Left lobe of liver (tissue), 2 donors: ENCODE results near the gene SLC44A5. TPM values are rescaled to one million over a fixed set of nuclear protein-coding genes. Genes with fewer than 3 reads are reported as not detected.
"Not testable (repeated sequence)": the region's sequence is repeated elsewhere in the genome, so short reads cannot be mapped to it uniquely, and the experiment has no call there.

Source experiments
- ATAC-seq: fragments of 200-7000 bp; cut with Tn5 transposase; one replicate; pipeline ENCODE4 v1.9.1; 2020; ENCODE audit warnings: mild to moderate bottlenecking, moderate library complexity
- DNase-seq: peaks from one replicate; pipeline ENCODE4 v3.0.0-alpha.2; 2020; ENCODE audit warnings: low spot score
- total RNA-seq: library from RNA; stranded (reverse); gene quantifications from one replicate; pipeline ENCODE4 v1.2.1, GENCODE V29; 2021
- donor health status: DM: no; HTN: no; CAD: no; lungs with moderate emphysema.
- donor health status: DM: no; HTN: yes; CAD: no.

Gene SLC44A5
- total RNA-seq, 1 donor from 2014 or later, result 0.33 TPM

DNA sequence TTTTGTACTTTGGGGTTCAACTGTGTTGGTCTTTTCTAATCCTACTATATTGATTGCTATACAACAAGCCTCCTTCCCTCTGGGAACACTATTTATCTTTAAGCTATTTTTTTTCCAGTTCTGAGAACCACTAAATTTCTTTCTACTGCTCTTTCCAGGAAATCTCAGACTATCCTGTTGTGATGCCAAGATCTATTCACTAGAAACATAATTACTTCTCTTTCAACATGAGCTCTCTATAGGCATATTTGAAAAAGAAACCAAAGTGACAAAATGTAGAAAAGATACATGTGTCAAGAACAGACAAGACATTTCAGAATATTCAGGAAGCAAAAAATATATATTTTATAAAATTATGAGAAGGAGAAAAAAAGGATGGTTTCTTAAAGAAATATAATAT lies 82.9 kb downstream of the SLC44A5 start:
- DNase-seq, result no peak
- ATAC-seq, result no peak

DNA sequence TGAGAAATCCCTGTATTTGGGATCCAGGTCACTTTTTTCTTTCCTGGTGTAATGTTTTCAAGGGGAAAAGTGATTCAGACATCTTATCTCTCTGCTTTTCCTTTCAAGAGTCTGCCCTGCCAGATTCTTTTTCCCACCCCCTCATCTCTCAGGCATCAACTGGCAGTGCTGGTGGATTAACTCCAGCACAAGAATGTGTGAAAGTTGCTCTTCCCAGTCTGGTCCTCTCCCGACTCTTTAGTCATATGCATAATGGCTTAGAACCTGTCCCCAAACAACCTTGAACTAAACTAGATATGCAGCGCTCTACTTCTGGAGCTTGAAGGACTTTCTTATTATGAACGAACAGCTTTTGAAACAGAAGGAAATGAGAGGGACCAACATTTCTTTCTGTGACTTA lies 88.5 kb downstream of the SLC44A5 start:
- DNase-seq (no peak), ATAC-seq (no peak)

DNA sequence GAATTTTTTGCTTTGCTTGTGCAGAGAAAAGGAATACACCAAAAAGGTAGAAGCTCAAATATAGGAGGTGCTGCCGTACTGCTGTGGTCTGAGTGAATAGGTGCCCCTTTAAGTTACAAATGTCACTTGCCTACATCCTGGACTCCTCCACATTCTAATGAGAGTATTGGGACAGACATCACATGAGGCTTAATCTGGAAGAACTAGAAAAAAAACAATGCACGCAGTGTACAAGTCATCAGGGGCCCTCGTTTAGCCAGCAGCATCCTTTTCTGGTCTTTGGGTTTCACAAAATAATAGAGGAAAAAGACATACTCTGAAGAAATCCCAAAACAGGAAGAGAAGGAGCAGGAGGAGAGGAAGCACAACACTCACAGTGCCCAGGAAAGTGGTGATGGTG lies 89.3 kb downstream of the SLC44A5 start:
- DNase-seq, result no peak
- ATAC-seq, result no peak

DNA sequence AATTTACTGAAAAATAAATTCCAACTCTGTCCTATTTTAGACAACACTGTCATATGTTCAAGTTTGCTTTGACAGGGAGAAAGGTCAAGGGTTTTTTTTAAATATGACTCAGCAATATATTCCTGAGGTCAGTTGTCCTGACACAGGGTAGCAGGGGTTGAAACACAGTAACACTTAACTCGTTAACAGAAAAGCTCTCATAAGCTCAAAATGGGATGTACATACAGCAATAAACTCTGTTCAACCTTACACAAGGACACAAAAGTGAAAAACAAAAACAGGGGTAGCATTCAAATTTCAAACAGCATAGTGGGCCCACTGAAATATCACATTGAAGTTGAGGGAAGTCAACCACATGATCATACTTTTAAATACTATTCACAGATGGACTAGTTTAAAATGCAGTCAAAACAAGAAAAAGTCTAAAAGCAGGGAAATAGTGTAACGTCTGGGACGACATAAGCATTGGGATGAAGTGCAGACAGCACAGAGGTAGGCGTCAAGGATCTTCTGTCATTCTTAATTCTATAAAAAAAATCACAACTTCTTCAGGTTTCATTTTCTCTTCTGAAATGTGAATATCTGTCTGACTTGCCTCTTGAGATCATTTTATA lies 89.9 kb downstream of the SLC44A5 start:
- ATAC-seq (peak; percentile 88), DNase-seq (no peak)

DNA sequence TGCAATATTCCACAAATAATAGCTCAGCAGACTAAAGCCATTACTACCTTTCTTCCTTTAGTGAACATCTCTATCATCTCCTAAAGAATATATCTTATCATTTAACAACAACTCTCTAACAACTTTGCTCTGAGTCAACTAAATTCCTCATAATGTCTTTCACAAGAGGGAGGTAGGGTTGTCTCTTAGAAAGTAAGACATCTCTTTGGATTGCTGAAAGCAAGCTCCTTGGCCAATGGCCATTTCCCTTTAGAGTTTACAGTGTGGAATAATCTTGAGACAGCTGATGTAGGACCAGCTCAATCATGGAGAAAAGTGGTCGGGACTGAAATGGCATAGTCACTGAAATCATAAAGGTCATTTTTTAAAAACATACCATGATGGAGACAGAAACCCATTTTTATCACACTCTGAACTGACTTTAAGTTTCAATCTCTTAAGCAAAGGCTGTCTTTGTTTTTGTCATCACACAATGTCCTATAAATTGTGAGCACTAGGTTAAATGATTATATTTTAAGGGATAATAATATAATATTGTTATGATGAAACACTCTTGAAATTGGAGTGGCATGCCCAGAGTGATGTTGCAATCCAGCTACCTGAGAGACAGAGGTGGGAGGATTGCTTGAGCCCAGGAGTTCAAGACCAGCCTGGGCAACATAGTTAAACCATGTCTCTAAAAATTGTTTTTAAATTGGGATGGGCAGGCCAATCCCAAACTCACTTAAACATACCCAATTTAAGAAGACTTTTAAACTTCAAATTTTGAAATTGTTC lies 91.1 kb downstream of the SLC44A5 start:
- DNase-seq (no peak), ATAC-seq (no peak)

DNA sequence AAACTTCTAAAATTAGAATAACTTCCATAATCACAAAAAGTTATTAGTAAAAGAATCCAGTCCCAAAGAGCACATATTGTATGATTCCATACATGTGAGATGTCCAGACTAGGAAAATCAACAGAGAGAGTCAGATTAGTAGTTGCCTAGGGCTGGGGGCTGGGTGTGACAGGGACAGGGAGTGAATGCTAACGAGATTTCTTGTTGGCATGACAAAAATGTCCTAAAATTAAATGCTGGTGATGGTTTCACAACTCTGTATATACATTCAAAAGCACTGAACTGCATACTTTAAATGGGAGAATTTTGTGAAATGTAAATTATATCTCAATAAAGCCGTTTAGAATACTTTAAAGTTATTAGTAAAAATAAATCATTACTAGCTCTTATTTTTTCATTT lies 92.2 kb downstream of the SLC44A5 start:
- no peak for DNase-seq
- ATAC-seq, result no peak

DNA sequence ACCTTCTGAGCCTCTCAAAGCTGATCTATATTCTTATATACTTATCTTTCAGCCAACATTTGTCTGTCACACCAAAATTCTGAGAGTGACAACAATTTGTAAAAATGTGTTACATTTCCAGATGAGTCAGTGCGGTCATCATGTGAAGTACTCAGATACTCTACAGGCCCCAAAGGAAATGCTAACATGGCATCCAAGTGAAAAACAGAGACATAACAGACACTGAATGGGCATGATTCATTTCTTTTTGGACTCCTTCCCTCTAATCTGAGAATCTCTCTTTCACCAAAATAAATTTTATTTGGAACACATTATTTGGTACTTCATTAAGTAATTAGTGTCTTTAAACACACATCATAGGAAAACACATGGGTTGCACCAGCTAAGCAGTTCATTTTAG lies 96.6 kb downstream of the SLC44A5 start:
- DNase-seq (no peak), ATAC-seq (no peak)

DNA sequence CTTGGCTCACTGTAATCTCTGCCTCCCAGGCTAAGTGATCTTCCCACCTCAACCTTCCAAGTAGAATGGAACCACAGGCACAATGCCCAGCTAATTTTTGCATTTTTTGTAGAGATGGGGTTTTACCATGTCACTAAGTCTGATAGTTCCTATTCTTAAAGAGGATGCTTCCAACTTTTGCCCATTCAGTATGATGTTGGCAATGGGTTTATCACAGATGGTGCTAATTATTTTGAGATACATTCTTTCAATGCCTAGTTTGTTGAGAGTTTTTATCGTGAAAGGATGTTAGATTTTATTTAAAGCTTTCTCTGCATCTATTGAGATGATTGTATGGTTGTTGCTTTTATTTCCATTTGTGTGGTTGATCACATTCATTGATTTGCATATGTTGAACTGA lies 103.9 kb downstream of the SLC44A5 start:
- DNase-seq, result no peak
- no peak for ATAC-seq

DNA sequence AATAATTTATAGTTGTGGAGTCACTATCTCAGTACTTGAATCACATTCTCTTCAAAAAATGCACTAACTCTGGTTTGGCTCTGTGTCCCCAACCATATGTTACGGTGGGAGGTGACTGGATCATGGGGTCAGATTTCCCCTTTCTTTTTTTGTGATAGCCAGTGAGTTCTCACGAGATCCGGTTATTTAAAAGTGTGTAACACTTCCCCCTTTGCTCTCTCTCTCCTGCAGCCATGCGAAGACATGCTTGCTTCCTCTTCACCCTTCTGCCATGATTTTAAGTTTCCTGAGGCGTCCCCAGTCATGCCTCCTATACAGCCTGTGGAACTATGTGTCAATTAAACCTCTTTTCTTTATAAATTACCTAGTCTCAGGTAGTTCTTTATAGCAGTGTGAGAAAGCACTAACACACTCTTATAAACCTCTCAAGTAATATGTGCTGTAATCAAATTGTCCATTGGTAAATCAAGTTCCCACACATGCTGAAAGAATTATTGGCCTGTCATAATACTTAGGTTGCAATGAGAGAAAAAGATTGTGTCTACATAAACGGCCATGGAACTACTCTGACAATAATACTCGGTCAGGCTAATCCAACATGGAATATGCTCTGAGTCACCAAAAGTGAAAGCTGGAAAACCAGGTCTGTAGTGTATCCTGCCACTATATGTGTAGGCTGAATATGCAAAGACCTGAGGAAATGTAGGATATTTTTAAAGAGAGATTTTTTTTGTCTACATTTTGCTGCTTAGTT lies 107.5 kb downstream of the SLC44A5 start:
- ATAC-seq (no peak), DNase-seq (no peak)

DNA sequence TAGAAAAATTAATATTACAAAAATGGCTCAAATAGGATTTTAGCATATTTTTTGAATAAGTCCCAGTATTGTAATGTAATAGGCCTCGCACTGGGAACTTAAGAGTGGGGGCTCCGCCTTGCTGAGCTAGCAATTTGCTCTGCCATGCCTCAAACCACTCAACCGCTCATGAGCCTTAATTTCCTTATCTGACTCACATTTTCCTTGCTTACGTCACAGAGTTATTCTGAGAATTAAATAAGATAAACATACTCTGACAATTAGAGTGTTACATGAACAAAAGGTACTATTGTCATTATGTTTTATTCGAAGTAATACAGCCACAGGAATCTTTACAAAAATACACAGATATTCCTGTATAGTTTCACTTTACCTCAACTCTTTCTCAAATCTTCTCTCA lies 108.1 kb downstream of the SLC44A5 start:
- DNase-seq (no peak), ATAC-seq (no peak)

DNA sequence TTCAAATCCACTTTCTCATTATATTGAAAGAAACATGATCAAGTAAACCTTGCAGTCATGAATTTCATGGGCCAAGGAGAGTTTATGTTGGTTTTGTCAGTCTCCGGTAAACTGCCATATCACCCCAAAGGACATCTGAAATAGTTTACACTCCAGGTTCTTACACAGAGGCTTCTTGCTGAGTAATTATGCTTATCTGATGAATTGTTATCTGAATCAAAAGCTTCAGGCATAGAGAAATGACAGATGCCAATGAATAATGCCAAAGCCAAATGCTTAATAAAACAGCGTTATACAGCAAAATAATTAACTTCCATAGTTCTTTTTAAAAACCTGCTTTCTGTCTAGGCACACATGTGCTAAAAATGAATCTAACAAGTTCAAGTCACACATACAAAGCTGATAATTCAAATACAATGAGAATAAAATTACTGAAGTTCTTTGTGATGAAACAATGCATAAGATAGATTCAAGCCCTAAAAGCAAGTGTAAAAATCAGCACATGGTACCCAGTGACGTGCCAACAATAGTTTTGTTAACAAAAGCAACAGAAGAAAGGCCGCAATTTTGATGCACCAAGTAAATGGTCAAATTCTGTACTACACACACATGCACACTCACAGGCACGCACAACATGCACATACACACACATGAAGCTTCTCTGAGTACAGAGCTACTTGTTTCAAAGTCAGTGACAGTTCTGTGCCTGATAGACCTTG lies 109.2 kb downstream of the SLC44A5 start:
- no peak for ATAC-seq
- DNase-seq, result no peak

DNA sequence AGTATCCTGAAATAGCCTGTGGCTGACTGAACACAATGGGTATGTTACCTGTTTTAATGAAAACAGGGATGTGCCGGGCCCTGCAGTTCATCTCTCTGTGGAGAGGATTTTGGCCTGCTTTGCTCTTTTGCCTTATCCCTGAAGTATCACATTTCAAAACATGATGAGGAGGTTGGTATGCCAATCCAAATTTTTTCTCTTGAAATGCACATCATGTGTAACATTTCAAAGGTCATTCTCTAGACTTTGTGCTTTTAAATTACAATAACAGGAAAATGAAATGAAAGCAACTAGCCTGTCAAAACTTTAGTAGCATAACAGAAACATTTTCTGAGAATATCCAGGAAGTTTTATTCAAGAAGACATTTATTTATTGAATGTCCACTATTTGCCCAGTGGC lies 118.9 kb downstream of the SLC44A5 start:
- DNase-seq, result no peak
- peak; percentile 80 for ATAC-seq

DNA sequence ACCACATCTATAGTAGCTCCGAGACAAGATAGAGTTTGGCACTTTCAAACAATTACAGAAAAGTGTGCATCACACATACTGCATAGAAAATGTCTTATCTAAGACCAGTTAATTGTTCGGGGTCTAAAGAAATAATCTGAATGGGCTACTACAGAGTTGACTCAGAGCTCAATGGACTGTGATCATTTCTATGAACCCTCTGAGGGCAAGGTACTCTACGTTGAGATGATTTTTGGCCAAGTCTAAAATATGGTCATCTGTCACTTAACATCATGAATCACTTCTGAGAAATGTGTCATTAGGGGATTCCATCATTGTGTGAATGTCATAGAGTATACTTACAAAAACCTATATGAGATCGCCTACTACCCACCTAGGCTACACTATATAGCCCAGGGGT lies 123.5 kb downstream of the SLC44A5 start:
- ATAC-seq, result no peak
- DNase-seq, result no peak

DNA sequence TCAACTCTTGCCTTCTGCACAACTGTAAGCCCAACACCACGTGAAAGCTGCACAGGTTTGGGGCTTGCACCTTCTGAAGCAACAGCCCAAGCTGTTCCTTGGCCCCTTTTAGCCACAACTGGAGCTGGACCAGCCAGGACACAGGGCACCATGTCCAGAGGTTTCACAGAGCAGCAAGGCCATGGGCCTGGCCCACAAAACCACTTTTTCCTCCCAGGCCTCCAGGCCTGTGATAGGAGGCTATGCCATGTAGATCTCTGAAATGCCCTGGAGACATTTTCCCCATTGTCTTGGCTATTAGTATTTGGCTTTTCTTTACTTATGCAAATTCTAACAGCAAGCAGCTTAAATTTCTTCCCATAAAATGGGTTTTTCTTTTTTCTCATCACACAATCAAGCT lies 126.1 kb downstream of the SLC44A5 start:
- no peak for ATAC-seq
- DNase-seq, result no peak

DNA sequence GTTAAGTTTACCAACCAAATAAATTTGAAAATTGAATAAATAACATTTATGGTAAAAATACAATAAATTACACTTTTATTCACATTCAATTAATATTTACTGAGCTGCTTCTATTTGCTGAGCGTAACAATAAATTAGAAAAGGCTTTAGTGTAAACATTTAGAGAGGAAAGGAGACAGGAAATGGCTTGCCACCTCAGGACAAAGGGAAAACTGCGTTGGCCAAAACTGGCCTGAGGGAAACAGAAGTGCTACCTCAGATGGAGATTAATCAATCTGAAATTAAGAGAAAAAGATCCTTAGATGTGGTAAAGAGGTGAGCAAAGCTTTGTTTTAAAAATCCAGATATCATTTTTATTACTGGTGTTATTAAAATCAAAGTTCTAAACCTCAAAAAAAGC lies 128.0 kb downstream of the SLC44A5 start:
- no peak for ATAC-seq
- no peak for DNase-seq

DNA sequence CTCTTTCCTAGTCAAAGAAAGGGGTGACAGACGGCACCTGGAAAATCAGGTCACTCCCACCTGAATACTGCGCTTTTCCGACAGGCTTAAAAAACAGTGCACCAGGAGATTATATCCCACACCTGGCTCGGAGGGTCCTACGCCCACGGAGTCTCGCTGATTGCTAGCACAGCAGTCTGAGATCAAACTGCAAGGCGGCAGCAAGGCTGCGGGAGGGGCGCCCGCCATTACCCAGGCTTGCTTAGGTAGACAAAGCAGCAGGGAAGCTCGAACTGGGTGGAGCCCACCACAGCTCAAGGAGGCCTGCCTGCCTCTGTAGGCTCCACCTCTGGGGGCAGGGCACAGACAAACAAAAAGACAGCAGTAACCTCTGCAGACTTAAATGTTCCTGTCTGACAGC lies 134.4 kb downstream of the SLC44A5 start:
- not testable (repeated sequence) for ATAC-seq, DNase-seq

DNA sequence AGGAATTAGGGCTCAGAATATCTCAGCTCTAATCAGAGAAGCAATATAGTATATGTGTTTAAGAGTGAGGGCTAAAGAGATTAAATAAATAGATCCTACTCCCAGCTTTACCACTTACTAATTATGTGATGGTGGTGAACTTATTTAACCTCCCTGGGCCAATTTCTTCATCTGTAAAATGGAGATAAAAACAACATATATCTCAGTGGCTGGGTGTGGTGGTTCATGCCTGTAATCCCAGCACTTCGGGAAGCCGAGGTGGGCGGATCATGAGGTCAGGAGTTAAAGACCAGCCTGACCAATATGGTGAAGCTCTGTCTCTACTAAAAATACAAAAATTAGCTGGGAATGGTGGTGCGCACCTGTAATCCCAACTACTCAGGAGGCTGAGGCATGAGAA lies 135.2 kb downstream of the SLC44A5 start:
- DNase-seq, result no peak
- ATAC-seq, result no peak

DNA sequence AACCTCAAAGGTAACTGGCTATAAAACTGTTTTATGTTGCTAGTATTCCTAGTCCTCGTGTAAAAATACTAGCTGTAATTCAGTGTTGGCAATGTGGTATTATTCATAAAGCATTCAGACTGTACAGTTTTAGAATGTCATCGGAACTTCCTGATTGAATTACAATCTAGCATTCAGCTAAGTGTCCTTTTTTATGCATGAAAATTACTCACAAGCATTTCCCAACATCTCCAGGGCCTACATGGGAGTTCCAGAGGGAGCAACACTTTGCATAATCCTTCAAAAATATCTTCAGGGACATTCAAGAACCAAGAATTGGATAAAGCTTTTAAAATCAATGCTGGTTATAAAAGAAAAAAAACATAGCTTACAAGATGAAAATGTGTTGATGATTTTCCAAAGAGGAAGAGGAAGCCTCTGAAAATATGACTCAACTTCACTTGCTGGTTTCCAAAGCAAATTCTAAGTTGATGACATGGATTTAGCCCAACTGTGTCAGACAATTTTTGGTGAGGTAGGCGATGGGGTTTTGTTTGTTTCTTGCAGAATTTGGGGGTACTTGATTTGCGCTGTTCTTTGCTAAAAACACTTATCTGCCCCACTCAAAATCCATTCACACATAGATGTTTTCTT lies 137.8 kb downstream of the SLC44A5 start:
- ATAC-seq, result no peak

DNA sequence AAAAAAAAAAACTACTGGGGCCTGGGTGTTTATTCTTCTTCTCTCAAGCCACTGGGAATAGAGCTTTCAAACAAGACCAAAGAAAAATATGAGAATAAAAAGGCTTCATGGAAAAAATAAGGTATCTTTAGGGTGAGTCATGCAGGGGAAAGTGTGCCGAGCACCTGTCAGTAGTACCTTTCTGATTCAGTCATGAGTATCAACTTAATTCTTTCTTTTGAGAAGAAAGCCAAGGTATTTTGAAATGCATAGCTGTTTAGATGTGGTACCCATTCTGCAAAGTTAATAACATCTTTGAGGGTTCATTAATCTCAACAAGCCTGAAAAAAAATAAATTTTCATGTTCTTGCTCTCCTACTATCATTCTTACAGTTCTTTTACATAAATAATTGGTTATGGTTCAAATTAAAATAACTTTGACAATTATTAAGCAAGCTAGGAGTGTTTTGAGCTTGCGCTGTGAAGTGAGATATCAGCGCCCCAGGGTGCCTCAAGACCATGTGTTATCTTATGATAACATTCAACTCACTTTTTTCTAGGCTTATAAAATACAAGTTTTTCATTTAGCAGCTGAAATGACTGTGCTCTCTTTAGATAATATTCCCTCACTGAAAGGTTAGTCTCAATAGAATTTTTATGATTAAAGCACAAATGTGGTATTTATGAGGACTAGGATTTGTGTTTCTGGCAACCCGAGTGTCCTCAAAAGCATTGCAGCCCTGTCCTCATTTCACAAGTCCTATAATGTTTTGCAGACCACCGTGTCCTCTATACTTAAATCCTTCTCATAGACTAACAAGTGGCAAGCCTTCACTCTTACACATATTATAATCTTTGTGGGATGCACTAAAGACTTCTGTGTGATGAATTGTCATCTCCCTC lies 138.6 kb downstream of the SLC44A5 start:
- DNase-seq (no peak), ATAC-seq (no peak)

More for the DNA sequence above, 137.8 kb downstream of the SLC44A5 start:
- DNase-seq, result no peak

DNA sequence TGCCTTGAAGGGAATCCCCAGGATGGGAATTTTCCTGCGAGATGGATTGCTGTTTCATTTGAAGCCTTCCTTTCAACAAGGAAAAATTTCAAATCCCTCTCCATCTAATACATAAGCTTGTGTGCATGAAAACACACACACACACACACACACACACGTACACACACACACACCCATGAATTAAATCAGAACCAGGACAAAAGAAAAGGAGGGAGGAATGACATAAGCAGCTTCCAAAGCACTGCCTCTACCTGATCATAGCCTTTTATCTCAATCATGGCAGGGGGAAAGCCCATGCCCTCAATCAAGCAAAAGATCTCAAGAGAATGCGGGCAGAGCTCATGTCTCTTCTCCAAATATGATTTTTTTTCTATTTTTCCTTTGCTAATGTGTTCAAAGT lies 139.7 kb downstream of the SLC44A5 start:
- no peak for DNase-seq
- ATAC-seq, result no peak
